ENCODE data around the gene ALOX15B. TPM values are rescaled to one million over a fixed set of nuclear protein-coding genes. Genes with fewer than 3 reads are reported as not detected.

Gene ALOX15B
- polyA plus RNA-seq, 3 donors: 1.7 to 2.8 (median 2.0) TPM

- H3K4me3 Mint-ChIP-seq: no peak overlapping the region
Observed at GRCh38 chr17:7992924-7993323, 45.9 kb upstream of the ALOX15B start.

GRCh38 chr17:7993972-7994589 is 44.8 kb upstream of the ALOX15B start:
- H3K9me3 ChIP-seq (replicated peaks in 1 of 2; ENCODE audit: control insufficient read depth in 1 of 2, insufficient read depth in 1 of 2, low read length in 2 of 2): no peaks in the 10 kb centered on the region
- peaks cover 0 to 1% (median 0%) of the 10 kb centered on the region in 3 donors for H3K27me3 Mint-ChIP-seq (ENCODE audit: low read depth in 3 of 3)
- H3K27ac Mint-ChIP-seq: no peak overlapping the region
- intact Hi-C loops (cut with micrococcal nuclease): no loop called here
- H3K27ac ChIP-seq (ENCODE audit: low read depth in 1 of 2, low read length in 2 of 2): no peak overlapping the region
- H3K4me3 Mint-ChIP-seq: no peak overlapping the region
- H2AFZ ChIP-seq (ENCODE audit: insufficient read depth, low read depth, low read length, poor library complexity, severe bottlenecking): no peak overlapping the region
- no peaks in the 10 kb centered on the region for H3K36me3 ChIP-seq (replicated peaks in 1 of 2; ENCODE audit: control insufficient read depth in 1 of 2, insufficient read depth in 2 of 2, low read length in 2 of 2)
- H3K4me1 Mint-ChIP-seq: peaks cover 27% of the 10 kb centered on the region
- H3K4me2 ChIP-seq (replicated peaks; ENCODE audit: extremely low read depth, low read length, poor library complexity, severe bottlenecking): no peak overlapping the region
- TF ChIP-seq CTCF (IDR thresholded peaks at IDR 0.05): no peak
- H3K9ac ChIP-seq (ENCODE audit: insufficient read depth, low read length, poor library complexity, severe bottlenecking): no peak overlapping the region
- no peaks in the 10 kb centered on the region for H3K79me2 ChIP-seq (ENCODE audit: insufficient read depth, low read length)
- no peak overlapping the region for H3K4me3 ChIP-seq (replicated peaks in 1 of 3; ENCODE audit: low read depth in 2 of 3, low read length in 3 of 3)
- H3K4me1 ChIP-seq (ENCODE audit: control insufficient read depth in 1 of 2, insufficient read depth in 2 of 2, low read length in 2 of 2): peaks cover 24 to 33% of the 10 kb centered on the region in 2 donors
- 94% methylated on average over 19 of the region's 27 CpGs for WGBS (ENCODE audit: insufficient coverage)
- H3K36me3 Mint-ChIP-seq: no peaks in the 10 kb centered on the region
- no peak for DNase-seq
- no peaks in the 10 kb centered on the region for H3K27me3 ChIP-seq (ENCODE audit: control insufficient read depth in 2 of 2, insufficient read depth in 2 of 2, low read length in 2 of 2)
- no peaks in the 10 kb centered on the region for H4K20me1 ChIP-seq (ENCODE audit: insufficient read depth, low read length)
- no peaks in the 10 kb centered on the region for H3K9me3 Mint-ChIP-seq

More at GRCh38 chr17:7992924-7993323, 45.9 kb upstream of the ALOX15B start:
- no peaks in the 10 kb centered on the region for H3K9me3 Mint-ChIP-seq
- no peaks in the 10 kb centered on the region for H3K36me3 Mint-ChIP-seq
- intact Hi-C loops (cut with micrococcal nuclease): no loop called here
- H3K4me1 Mint-ChIP-seq: peaks cover 30% of the 10 kb centered on the region
- H3K36me3 ChIP-seq (replicated peaks in 1 of 2; ENCODE audit: control insufficient read depth in 1 of 2, insufficient read depth in 2 of 2, low read length in 2 of 2): no peaks in the 10 kb centered on the region
- H3K9me3 ChIP-seq (replicated peaks in 1 of 2; ENCODE audit: control insufficient read depth in 1 of 2, insufficient read depth in 1 of 2, low read length in 2 of 2): no peaks in the 10 kb centered on the region
- no peak overlapping the region for H3K27ac ChIP-seq (ENCODE audit: low read depth in 1 of 2, low read length in 2 of 2)
- H3K79me2 ChIP-seq (ENCODE audit: insufficient read depth, low read length): no peaks in the 10 kb centered on the region
- no peaks in the 10 kb centered on the region for H4K20me1 ChIP-seq (ENCODE audit: insufficient read depth, low read length)
- H3K27me3 Mint-ChIP-seq (ENCODE audit: low read depth in 3 of 3): peaks cover 0 to 1% (median 0%) of the 10 kb centered on the region in 3 donors
- no peak overlapping the region for H2AFZ ChIP-seq (ENCODE audit: insufficient read depth, low read depth, low read length, poor library complexity, severe bottlenecking)
- peak overlapping the region in 3 of 7 donors; percentile 42 to 73 (median 64) for H3K27ac Mint-ChIP-seq
- peak; percentile 53 to 73 (median 70) for DNase-seq
- no peak overlapping the region for H3K9ac ChIP-seq (ENCODE audit: insufficient read depth, low read length, poor library complexity, severe bottlenecking)
- WGBS (ENCODE audit: insufficient coverage): no CpG with 5 or more reads among the region's 3 CpGs
- H3K4me2 ChIP-seq (replicated peaks; ENCODE audit: extremely low read depth, low read length, poor library complexity, severe bottlenecking): no peak overlapping the region
- H3K4me1 ChIP-seq (ENCODE audit: control insufficient read depth in 1 of 2, insufficient read depth in 2 of 2, low read length in 2 of 2): peaks cover 26 to 36% of the 10 kb centered on the region in 2 donors
- no peak for TF ChIP-seq CTCF (IDR thresholded peaks at IDR 0.05)
- H3K27me3 ChIP-seq (ENCODE audit: control insufficient read depth in 2 of 2, insufficient read depth in 2 of 2, low read length in 2 of 2): no peaks in the 10 kb centered on the region
- H3K4me3 ChIP-seq (replicated peaks in 1 of 3; ENCODE audit: low read depth in 2 of 3, low read length in 3 of 3): no peak overlapping the region
